NCI-H1417 (cell line): ENCODE results near the gene NCF1.
A peak's percentile ranks its signal among the peaks of the same experiment; 100 is the strongest.
"Not testable (repeated sequence)": the region's sequence is repeated elsewhere in the genome, so short reads cannot be mapped to it uniquely, and the experiment has no call there.

Experiments
- DNase-seq, 3 experiments: peaks; one replicate each; lab custom pipeline; 2025; lab: John Stamatoyannopoulos, UW

Gene NCF1

GRCh38 chr7:74788369-74789150, 14.7 kb downstream of the NCF1 start:
- peak; percentile 75 to 93 (median 86) for DNase-seq

DNA sequence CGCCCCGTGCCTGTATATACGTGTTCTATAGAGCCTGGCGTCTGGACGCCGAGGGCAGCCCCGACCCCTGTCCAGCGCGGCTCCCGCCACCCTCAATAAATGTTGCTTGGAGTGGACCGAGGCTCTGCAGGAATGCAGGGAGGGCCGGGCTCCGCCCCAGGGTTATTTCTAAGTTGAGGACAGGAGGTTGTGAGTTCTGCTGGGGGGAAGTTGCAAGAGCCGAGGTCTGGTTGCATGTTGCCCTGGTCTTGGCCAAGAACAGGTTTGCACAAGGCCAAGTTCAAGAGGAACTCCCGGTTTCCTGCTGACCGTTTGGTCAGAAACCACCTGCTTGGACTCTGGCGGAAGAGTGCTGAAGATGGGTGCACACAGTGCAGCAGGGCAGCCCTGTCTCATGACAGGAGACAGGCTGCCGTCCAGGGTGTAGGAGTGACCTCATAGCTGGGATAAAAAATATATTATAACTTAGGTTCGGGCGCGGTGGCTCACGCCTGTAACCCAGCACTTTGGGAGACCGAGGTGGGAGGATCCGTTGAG, 15.5 kb downstream of the NCF1 start:
- not testable (repeated sequence) for DNase-seq

DNA sequence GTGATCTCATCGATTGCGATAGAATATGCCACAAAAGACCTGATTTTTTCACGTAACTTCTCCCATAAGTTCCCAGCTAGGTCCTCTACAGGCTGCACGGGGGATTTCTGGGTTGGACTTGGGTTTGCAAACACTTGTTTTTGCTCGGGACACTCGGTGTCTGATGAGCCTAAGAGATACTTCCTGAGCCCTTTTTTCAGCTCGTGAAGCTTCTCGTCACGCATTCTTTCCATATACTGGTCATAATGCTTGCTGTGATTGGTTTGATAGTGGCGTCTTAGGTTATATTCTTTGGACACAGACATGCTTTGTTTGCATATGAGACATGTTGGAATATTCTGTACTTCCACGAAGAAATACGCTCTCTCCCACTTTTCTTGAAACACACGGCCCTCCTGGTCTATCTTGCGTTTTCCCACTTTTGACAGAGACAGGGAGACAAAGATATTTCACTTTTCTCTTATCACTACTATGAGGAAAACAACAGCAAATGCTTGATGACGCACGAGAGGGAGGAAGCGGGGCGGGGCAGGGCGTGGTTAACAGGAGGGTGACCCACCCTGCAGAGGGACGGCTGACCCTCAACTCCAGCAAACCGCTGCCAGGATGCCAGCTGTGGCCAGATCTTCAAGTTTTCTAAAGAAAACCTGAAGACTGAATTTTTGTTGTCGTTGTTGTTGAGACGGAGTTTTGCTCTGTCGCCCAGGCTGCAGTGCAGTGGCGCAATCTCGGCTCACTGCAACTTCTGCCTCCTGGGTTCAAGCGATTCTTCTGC, 24.2 kb downstream of the NCF1 start:
- not testable (repeated sequence) for DNase-seq

DNA sequence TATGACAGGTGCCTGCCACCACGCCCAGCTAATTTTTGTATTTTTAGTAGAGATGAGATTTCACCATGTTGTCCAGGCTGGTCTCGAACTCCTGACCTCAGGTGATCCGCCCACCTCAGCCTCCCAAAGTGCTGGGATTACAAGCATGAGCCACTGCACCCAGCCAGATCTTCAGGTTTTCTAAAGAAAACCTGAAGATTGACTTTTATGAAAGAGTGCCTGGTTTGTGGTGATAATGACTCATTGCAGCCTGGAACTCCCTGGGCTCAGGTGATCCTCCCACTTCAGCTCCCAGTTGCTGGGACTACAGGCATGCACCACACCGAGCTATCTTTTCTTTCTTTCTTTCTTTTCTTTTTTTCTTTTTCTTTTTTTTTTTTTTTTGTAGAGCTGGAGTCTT, 24.8 kb downstream of the NCF1 start:
- not testable (repeated sequence) for DNase-seq

DNA sequence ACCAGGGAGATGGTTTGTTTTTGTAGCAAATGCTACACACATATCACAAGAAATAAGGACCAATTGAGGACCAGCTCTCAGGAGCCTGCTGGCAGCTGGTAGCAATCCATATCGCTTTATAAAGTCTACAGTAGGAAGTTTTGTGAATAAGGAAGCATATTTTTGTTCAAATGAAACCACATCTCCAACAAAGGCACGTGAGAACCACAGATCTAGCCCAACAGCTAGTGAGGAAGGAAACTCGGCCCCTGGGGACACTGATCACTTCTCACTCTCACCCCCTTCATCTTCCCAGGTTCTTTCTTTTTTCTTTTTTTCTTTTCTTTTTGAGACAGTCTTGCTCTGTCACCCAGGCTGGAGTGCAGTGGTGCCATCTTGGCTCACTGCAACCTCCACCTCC, 42.1 kb downstream of the NCF1 start:
- not testable (repeated sequence) for DNase-seq

DNA sequence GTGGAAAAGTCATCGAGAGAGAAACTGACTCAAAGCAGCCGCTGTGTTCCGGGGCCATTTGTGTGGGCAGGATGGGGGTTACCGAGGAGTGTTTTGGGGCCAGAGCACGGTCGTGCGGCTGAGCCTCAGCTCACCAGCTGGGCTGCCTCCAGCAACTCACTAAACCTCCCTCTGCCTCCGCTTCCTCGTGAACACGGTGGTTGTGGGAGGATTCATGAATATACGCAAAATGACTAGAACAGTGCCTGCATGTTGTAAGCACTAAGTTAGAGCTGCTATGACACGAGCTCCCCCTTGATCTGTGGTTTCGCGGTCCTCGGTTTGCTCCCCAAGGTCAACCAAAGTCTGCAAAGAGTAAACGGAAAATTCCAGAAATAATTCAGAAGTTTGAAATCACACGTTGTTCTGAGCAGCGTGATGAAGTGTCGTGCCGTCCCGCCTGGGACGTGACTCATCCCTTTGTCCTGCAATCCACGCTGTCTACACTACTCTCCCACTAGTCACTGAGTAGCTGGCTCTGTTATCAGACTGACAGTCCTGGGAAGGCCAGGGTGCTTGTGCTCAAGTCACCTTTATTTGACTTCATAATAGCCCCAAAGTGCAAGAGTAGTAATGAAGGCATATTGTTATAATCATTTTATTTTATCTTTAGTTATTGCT, 46.5 kb downstream of the NCF1 start:
- DNase-seq, result not testable (repeated sequence)

DNA sequence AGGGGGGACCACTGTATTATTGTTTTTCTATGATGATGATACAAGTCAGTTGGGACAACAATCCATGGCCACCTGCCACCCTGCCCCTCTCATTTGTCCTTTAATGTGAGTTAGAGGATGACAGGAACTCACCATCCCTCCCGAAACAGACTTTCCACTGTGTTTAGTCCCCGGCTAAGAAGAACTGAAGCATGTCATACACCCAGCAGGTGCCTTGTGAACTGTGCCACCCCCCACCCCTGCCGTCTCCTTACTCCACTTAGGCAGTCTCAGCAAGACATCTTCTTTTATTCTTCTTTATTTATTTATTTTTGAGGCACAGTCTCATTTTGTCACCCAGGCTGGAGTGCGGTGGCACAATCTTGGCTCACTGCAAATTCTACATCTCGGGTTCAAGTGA, 47.4 kb downstream of the NCF1 start:
- not testable (repeated sequence) for DNase-seq

DNA sequence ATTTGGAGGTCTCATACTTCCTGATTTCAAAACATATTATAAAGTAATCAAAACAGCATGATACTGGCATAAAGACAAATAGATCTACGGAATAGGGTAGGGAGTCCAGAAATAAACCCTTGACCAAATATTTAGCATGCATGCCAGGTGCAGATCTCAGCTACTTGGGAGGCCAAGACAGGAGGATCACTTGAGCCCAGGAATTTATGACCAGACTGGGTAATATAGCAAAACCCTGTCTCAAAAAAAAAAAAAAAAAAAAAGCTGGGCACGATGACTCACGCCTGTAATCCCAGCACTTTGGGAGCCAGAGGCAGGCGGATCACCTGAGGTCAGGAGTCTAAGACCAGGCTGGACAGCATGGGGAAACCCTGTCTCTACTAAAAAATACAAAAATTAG, 56.1 kb downstream of the NCF1 start:
- not testable (repeated sequence) for DNase-seq

GRCh38 chr7:74830411-74830810, 56.6 kb downstream of the NCF1 start:
- not testable (repeated sequence) for DNase-seq
